NCI-H2196 (cell line): Measurements from ENCODE around the gene TBL1X.
"Not testable (repeated sequence)": the region's sequence is repeated elsewhere in the genome, so short reads cannot be mapped to it uniquely, and the experiment has no call there.

Source experiments
- DNase-seq: peaks from one replicate; lab custom pipeline; 2025; ENCODE audit not compliant: unreplicated experiment; lab: John Stamatoyannopoulos, UW

Gene TBL1X

DNA sequence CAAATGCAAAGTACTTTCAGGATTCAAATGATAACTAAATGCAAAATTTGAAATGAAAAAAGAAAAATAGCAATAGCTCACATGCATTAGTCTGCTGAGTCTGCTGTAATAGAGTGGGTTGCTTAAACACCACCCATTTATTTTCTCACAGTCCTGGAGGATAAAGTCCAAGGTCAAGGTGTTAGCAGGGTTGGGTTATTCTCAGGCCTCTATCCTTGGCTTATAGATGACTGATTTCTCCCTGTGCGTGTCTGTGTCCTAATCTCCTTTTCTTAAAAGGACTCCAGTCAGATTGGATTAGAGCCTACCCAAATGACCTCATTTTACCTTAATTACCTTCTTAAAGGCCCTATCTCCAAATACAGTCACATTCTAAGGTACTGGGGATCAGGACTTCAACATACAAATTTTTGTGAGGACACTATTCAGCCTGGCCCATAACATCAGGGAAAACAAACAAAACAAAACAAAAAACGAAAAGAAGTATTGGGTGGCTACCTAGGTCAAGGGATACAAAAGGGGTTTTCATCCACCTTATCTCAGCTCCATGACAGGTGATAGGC lies 6.3 kb upstream of the TBL1X start:
- no peak for DNase-seq

DNA sequence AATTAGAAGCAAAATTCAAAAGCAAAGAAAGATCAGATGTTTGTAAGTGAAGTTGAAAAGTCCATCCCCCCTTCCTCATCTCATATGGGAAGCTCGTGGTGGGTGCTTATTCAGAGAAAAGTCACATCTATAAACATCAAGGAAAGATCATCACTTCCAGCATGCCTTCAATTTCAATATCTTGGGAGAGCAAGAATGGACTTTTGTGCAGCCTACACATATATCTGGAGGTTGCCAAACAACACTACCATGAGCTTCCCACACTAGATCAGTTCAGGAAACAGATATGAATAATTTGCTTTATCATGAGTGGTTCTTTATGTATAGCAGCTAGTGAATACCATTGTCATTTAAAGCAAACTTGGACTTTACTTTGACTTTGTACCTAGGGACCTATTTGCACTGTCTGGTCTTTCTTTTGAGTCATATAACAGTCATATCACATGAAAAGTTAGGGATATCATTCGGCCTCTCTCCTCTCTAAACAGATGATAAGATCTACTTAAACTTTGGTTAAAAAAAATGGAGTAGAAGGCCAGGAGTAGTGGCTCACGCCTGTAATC lies 5.6 kb upstream of the TBL1X start:
- DNase-seq, result no peak

DNA sequence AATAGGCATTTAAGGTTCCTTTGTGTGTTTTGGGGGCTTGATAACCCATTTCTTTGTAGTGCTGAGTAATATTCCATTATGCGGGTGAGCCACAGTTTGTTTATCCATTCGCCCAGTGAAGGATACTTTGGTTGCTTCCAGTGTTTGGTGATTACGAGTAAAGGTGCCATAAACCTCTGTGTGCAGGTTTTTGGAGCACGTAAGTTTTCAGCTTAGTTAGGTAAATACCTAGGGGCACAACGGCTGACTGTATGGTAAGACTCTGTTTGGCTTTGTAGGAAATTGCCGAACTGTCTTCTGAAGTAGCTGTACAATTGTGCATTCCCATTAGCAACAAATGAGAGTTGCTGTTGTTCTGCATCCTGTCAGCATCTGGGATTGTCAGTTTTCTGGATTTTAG lies 3.8 kb upstream of the TBL1X start:
- no peak for DNase-seq

DNA sequence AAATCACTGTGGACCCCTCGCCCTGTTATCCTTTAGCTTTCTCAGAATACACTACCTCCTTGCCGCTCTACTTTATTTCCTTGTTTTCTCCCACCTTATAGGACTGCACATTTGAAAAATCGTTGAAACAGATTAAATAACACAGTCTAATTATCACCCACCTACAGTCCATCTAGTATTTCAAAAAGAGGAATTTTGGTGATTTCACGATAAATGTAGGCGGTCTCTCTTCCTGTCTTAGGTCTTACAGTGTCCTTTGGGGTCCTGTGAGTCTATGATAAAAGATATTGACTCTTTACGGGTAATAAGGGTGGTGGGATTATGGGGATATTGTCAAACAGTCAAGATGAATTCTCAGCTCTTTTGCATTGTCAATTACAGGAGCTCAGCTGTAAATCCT lies 2.4 kb upstream of the TBL1X start:
- no peak for DNase-seq

DNA sequence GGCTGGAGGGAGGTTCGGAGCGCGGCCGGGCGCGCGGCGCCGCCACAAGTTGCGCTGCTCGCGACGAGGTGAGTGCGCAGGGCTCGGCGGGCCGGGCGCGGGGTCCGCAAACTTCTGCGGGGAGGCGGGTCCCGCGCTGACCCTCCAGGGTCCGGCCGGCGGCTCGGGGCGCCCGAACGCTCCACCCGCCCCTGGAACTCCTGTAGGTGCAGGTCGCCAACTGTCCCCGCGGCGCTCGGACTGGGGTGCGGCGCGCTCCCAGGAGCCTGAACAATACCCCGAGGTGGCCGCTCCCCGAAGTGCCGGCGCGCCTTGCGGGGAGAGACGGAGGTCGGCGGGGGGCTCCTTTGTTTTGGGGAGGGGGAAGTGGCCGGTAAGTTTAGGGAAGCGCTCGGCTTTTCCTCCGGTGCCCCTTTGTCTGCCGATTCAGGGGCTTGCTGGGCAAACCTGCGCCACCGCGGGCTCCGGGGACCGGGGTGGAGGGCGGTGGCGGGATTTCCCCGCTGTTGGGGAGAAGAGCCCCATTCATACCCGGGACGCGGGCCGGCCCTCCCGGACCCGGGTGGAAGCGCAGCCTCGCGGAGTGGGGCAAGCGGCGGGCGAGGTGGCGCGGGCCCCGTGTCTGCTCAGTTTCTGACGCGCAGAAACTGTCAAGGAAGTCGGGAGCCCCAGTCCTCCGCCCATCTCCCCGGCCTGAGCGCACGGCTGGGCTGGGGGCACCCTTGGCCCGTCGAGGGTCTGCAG lies 694 bp downstream of the TBL1X start:
- DNase-seq, result no peak

DNA sequence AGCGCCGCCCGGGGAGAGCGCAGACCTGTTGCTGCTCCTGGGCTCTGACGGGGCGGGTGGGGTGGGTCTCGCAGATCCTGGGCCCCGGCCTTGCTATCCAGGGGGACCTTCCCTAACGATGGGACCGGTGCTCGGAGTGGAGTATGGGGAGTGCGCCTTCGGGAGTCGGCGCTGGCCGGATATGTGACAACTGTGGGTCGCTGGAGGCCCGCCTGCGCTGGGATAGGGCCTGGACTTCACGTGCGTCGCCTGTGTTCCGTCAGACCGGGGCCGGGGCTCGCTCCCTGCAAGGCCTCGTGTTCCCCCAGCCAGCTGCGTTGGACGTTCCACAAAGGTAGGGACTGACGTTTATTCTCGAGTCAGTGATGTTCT lies 1.3 kb downstream of the TBL1X start:
- no peak for DNase-seq

DNA sequence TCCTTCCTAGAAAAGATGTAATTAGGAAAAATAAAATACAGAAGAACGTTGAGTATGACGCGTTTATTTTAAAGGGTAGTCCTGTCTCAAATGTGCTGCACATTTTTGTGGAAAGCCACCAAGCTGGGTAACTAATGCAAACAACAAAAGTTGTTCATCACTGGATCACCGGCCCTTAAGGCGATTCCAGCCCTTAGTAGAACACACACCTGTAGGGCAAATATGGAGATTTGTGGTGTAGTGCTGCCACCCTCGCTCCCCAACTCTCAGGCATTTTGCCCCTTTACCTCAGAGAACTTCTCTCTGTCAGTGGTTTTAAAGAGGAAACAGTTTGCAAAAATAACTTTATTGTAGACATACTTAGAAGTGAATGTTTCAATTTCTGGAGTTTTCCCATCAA lies 1.9 kb downstream of the TBL1X start:
- no peak for DNase-seq

DNA sequence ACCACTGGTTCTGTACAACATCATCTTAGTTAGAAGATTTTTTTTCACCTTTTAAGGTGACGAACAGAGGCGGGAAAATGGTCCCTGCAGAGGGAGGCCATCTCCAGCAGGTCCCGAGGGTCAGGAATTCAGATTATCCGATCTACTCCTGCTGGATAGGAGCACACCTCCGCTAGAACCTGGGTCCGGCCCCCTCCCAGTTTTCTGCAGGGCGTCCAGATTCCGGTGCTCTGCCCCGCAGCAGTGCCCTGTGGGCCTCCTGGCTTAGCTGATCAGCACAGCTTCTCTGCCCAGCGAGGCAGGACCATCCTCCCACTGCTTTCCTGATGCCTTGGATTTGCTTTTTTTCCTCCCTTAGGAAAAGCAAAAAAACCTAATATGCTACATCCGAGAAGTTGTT lies 2.3 kb downstream of the TBL1X start:
- no peak for DNase-seq

DNA sequence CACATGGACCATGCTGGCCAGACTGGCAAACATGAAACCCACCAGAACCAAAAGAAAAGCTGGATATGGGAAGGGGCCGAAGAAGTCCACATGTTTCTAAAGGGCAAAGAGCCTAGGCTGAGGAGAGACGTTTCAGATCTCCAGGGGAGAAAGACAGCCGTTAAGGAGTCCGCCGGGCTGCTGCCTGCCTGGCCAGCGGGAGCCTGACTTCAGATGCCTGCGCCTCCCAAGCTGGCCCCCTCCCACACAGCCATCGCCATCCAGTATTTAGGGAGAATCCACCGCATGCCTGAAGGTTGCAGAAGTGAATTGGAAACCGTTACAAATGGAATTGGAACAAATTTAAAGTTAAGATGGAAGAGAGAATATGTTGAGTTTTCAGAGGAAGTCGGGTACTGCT lies 2.9 kb downstream of the TBL1X start:
- DNase-seq, result no peak

DNA sequence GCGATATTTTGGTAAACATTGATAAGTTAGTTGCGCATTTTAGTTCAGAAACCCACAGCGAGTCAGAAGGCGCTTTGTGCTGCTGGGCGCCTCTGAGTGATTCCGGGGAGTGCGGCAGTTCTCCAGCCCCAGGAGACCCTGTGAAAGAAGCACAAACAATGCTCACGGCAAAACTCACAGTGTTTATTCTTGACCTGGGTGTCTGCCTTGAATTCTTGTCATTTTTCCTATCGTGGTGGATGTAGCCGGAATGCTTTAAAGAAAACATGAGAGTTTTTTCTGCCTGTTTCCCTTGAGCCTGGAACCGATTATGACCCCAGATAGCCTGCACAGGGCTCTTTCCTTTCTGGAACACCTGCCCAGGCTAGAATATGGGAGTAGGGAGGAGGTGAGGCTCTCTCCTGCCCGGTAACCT lies 6.7 kb downstream of the TBL1X start:
- no peak for DNase-seq

DNA sequence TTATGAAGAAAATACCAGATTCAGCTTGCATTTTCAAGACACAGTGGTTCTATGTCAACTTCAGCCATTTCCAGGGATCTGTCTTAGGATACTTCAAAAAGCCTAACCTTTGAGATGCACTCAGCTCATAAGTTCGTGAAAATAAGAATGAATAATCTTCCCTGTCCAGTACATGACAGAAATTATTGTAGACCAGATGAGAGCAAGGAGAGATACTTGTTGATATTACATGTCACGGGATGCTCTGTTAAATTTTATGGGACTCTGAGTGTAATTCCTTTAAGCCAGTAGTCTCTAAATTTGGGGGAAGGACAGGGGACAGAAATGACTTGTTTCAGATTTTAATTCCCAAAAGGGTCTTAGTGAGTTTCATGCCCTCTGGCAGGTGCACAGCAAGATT lies 8.8 kb downstream of the TBL1X start:
- no peak for DNase-seq

GRCh38 chrX:9475417-9475816 lies 10.6 kb downstream of the TBL1X start:
- not testable (repeated sequence) for DNase-seq

DNA sequence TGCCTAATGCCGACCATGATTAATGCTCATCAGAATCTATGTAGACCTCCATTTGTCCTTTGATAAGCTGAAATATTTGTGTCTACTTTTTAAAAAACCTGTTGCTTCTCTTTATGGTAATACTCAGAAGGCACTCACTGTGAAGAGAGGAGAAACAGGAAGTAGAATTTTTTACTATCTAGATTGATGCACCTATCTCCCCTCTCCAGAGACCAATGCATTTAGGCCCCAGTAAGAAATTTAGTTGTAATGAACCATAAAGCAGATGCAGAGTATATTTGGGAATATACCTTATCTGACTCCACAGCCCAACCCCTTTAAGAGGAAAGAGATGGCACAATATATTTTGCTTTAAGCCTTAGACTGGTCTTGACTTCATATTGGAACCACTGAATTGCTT lies 11.1 kb downstream of the TBL1X start:
- DNase-seq, result no peak

GRCh38 chrX:9476810-9477575 lies 12.1 kb downstream of the TBL1X start:
- DNase-seq, result peak; percentile 39

DNA sequence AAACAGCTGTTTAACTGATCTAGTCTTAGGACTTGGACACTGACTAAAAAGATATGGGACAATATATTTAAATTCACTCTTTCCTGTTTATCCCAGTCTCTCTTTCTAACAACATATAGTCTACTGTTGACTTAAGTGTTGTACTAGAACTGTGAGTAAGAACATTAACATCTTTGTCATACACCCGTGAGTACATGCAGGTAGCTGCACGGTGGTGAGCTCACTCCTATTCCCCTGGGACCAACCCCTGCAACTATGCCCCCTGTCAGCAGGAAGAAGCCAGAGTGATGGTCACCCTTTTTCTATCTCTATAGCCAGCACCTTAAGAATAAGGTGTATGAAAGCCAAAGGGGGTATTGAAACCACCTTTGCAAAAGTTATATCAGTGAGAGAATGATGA lies 17.6 kb downstream of the TBL1X start:
- DNase-seq, result no peak

DNA sequence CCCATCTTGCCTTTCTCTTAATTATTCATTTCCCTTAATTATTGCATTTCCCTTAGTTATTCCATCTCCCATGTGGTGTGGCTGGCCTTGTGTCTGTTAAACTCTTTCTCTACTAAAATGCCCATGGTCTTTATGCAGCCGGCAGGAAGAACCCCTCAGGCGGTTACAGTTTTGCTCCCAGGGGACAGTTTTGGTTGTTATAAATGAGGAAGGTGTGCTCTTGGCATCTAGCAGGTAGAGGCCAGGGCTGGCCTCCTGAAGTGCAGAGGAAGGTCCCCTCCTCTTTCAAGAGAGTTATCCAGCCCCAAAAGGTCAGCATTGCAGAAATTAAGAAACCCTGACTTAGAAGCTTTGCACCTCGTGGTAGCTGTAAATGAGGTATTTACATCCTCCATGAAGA lies 18.0 kb downstream of the TBL1X start:
- no peak for DNase-seq

GRCh38 chrX:9483376-9483775 lies 18.5 kb downstream of the TBL1X start:
- DNase-seq, result no peak

- no peak for DNase-seq
Measured at GRCh38 chrX:9486786-9487387, 22.0 kb downstream of the TBL1X start.

GRCh38 chrX:9488586-9488985 lies 23.7 kb downstream of the TBL1X start:
- DNase-seq, result no peak

DNA sequence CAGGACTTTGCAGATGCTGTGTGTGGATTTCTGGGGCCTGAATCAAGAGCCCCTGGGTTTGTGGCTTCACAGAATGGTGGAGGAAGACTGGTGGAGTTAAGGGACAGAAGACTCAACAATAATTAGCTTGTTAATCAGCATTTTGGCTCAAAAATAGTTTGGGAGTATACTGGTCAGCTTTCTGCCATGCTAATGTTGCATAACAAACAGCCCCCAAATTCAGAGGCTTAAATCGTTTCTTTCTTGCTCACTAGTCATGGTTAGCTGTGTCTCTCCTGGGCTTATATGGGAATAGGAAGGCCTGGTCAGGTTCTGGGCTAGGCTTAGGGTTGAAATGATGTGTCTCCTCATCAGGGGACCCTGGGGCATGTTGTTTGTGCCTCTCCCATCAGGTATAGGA lies 24.4 kb downstream of the TBL1X start:
- no peak for DNase-seq

GRCh38 chrX:9492901-9493300 lies 28.0 kb downstream of the TBL1X start:
- no peak for DNase-seq

GRCh38 chrX:9493936-9494335 lies 29.1 kb downstream of the TBL1X start:
- no peak for DNase-seq
